ENCODE measurements around the gene ULBP1.
A peak's percentile ranks its signal among the peaks of the same experiment; 100 is the strongest.
"Not testable (repeated sequence)": the region's sequence is repeated elsewhere in the genome, so short reads cannot be mapped to it uniquely, and the experiment has no call there.

Gene ULBP1

DNA sequence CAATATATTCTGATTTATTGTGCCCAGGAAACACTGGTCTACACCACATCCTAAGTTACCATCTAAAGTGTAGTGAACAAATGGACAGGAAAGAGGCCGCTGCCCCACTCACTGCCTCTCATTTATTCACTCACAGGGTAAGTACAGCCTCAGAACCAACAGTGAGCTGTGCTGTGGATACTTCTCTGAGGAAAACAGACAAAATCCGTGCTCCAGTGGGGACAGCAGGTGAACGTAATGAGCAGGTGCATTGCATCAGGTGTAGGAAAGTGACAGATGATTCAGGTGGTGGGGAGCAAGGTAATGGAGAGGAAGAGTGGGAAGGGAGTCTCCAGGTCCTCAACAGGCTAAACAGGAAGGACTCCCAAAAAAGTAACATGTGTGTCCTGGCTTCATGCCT is 30.3 kb upstream of the ULBP1 start:
- DNase-seq, result no peak

DNA sequence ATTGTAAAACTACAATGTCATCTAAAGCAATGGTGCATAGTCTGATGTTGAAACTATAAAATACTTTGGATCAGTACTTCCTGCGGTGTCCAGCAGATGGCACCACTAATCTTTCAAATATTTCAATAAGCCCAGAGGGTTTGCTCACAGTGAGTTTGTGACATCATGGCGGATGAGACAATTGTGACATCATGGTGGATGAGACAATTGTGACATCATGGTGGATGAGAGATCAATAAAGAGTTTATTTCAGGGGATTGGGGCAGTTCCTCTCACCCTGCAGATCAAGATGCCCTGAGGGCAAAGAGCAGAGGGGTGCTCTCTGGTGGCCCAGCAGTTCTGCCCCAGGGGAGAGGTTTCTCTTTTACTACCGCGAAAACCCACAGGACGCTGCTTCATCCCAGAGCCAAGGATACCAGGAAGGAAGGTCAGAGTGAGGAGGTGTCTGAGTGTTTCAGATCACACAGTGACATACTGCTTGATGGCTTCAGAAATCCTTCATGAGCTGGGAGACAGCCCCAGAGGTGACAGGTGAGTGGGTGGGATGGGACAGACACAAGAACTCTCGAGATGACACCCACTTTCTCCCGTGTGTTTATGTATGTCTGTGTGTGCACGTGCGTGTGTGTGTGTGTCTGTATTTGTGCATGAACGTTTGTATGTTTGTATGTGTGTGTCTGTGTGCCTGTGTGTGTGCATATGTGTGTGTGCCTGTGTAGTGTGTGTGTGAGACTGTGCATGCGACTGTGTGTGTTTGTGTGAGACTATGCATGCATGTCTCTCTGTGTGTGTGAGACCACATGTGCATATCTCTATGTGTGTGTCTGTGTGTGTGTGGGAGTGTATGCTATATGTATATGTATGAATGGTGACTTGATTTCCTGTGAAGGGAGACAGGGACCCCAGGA is 29.2 kb upstream of the ULBP1 start:
- DNase-seq, result peak; percentile 63

DNA sequence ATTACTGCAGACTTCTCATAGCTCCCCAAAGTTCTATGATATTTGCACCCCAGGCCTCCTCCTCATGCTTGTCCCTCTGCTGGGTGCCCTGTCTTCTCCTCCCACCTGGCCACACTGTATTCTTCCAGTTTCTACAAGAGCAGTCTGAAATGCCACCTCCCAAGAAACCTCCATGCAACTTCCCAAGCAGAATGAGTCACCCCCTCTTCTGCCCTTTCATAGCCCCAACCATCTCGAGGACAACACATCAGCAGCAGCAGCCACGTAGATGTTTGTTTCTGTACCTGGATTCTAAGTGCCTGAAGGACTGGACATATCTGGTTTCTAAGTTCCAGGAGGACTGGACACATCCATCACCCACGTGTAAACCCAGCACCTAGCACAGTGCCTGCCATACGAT is 28.5 kb upstream of the ULBP1 start:
- DNase-seq, result peak; percentile 6

DNA sequence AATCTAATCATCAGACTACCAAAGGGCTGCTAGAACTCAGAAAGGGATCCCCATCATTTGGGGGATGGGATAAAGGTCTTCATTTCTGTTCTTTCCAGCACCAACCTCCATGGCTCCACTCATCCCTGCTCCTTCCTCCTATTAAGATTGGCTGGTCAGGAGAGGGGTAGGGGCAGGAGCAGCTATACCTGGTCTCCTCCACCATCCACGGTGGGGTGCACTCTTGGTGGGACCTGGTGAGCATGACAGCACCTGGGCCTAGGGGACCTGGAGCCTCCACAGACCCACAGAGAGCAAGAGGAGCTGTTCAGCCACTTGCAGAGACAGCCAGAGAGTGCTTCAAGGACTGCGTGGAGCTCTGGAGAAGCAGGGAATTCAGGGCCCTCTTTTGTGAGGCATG is 28.1 kb upstream of the ULBP1 start:
- DNase-seq, result peak; percentile 10

DNA sequence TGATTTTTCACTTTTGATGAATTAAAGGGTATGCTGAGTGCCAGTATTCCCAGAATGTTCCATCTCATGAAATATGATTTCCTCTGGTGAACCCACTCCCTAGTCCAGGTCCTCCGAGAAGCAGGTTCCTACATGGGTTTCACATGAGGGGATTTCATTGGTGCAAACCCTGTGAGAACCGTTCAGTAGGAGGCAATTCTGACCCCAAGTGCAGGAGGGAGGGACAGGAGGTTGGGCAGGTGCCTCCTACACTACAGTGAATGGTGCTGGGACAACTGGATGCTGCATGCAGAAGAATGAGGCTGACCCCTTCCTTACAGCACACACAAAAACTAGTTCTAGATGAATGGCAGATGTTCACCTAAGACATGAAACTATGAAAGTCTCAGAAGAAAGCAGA is 27.0 kb upstream of the ULBP1 start:
- DNase-seq, result no peak

DNA sequence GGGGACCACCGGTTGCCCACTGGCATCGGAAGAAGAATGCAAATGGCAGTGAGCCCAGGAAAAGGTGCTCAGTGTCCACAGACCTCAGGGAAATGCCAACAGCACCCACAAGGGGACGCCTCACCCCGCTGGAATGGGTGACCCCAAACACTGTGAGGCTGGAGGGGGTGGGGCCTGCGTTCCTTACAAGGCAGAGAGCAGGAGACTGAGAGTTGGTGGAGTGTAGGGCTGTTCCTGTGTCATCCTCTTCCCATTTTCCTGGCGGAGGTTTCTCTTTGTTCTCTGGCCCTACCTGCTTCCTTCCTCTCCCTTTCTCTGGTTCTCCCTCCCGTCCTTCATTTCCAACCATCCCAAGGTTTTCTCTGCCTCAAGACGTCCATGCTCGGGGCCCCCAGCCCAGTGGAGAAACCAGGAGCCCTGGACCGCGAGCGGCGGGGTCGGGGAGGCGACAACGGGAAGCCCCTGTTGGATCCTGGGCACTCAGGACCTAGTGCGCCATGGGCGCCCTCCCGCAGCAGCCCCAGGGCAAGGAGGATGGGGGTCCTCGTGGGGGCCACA is 25.7 kb upstream of the ULBP1 start:
- not testable (repeated sequence) for DNase-seq

DNA sequence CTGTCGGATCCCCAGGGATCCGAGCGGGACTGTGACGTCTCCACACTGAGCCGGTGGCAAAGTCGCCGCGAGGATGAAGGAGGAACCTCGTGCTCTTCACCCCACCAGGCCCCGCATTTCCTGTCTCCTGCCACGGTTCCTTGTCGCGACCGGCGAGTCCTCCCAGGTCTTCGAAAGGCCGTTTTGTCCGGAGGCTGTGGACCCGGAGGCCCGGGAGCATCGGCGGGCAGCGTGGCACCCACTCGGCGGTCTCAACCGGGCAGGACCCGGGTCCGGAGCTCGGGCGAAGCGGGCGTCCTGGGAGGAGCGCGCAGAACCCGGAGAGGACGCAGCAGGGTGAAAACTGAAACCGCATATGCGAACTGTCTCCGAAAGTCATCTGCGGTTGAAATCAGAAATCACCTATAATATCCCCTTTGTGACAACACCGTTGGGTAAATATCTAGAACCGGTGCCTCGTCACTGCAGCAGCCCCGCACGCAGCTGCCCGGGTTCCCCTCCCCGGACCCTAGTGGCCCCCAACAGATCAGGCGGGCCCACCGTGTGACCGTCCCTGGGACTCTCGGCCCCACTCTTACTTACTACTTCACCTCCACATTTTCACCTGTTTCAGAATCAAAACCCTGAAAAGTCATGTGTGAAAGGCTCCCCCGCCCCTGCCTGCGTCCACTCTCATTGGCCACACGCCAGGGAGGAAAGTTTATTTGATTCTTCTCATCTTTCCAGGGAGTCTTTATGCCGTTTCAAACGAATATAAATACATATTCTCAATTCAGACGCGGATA is 25.0 kb upstream of the ULBP1 start:
- peak; percentile 71 for DNase-seq

DNA sequence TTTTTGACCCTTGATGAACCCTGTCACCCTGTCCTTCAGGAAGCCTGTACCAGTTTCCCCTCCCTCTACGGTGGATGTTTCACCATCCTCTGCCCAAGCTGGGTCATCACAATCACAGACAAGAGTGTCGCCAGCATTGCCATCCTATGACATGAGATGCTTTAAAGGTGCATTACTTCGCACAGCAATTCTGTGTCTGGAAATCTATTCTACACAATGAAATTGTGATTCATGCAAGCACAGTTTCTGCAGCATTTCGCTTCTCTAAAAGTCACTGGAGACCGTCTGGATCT is 24.4 kb upstream of the ULBP1 start:
- no peak for DNase-seq

DNA sequence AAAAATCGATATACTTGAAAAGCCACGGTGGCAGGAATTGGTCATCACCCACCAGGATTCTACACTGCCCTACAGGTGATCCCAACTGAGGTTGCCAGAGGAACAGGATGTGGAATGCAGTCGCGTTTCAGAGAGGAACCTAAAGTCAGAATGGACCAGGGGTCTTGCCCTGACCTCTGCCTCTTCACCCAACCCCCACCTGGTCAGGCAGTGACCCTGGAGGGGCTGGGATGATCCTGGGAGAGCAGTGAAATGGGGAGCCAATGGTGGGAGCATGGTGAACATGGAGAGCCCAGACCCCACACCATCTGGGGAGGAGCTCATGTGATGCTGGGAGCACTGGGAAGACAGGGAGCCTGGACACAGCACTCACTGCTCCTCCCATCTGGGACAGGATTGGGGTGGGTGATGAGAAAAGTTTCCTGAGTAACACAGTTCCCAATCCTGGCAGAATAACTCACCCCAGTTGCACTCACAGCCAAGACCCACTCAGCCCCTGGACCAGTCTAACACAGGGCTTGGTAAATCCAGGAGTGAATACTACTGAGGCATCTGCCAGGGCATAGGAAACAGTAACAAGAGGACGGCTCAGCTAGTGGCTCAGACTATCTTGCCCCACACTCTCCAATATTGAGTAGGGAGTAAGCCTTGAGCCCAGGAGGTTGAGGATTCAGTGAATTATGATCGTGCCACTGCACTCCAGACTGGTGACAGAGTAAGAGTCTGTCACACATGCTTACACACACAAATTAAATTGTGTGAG is 23.7 kb upstream of the ULBP1 start:
- no peak for DNase-seq

DNA sequence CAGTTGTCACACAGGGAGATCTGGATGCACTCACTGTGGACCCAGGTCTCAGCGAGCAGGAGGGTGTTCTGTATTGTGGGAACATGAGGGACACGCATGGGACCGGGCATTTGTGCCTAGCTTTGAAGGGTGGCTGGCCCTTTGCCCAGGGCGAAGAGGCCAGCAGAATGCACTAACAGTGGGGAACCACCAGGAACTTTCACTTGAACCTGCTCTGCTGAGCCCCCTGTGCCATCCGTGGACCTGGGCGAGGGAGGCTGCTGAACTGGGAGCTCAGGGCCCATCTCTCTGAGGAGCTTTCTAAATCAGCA is 23.1 kb upstream of the ULBP1 start:
- no peak for DNase-seq

DNA sequence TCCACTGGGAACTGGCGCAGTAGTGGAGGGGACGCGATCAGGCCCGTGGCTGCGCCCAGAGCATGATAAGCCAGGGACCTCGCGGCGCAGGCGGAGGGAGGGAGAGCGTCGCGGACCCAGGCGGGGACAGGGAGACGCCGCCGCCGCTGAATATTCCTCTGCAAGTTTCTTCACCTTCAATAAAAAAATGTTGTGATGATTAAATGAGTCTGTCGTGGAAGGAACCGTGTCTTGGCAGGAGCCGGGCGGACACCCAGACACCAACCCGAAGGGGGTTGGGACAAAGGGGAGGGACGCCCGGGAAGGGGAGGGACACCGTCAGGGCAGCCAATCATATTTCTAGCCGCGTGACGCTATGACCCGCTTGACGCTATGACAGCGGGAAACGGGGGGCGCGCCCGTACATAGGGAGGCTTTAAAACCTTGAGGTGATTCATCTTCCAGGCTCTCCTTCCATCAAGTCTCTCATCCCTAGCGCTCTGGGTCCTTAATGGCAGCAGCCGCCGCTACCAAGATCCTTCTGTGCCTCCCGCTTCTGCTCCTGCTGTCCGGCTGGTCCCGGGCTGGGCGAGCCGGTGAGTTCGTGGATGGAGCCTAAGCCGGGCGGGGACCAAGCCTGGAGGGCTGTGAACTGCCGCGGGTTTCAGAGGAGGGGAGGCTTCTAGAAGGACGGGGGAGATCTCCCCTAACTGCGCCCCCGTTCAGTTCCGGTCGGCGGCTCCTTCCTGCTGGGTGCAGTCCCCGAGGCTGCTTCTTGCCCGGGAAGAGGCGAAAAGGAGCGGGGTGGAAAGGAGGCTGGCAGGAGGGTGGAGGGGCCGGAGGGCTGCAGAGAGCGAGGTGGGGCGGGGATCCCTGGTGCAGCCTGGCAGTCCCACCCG is 21.9 kb upstream of the ULBP1 start, which contains the start of gene ULBP2:
Gene ULBP2, plus strand, starts transcription at position 432 of the 878 bp plus-strand sequence. Its CDS starts 59 bp downstream, at position 491.
- DNase-seq, result peak; percentile 95

DNA sequence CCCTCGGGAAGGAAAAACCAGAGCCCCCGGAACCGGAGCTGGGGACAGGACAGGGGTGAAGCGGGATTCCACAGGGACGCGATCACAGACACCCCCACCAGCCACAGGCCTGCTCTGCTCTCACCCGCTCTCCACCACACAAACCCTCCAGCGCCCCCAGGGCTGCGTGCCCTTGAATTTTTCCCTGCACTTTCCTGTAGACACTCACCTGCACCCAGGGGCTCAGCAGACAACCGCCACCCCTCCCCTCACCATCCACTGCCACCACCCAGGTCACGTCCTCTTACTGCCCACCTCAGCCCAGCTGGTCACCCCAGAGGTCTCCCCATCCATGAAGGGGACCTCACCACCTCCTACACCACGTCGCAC is 21.3 kb upstream of the ULBP1 start:
- DNase-seq, result no peak

DNA sequence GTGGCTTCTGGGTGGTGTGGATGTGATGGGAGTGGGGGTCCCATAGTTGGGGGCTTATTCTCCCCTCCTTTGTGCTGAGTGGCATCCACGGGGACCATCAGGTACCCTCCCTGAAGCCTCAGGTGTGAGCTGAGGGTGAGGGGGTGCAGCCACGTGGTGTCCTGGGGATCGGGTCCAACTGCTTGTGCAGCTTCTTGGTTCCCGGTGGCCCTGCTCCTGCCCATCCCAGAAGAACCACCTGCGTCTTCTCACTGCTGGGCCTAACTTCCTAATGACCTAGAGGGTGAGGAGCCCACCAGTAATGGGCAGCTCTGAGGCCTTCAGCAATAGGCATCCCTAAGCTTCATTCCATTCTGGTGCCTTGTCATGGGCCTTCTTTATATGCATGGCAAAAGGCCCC is 20.4 kb upstream of the ULBP1 start:
- DNase-seq, result not testable (repeated sequence)

DNA sequence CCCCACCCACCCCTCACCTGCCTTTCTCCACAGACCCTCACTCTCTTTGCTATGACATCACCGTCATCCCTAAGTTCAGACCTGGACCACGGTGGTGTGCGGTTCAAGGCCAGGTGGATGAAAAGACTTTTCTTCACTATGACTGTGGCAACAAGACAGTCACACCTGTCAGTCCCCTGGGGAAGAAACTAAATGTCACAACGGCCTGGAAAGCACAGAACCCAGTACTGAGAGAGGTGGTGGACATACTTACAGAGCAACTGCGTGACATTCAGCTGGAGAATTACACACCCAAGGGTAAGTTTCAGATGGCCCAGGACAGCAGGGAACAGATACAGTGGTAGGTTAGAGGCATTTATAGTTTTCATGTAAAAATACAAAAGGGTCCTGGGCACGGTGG is 18.5 kb upstream of the ULBP1 start:
- not testable (repeated sequence) for DNase-seq

DNA sequence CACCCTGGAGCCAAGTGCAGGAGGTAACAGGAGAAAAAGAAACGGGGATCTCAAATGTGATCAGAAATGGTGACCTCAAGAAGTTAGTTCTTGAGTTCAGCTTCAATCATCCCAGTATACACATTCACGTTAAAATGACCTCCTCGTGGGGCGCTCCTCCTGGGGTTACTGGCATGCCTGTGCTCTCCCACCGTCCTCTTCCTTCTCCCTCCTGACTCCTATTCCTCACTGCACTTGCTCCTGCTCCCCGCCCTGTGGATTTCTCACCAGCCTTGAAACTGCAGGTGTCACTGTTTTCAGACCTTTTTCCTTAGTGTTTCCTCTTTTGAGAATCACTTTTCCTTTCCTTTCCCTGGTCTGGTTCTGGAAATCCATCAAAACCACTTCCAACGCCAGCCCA is 17.1 kb upstream of the ULBP1 start:
- DNase-seq, result not testable (repeated sequence)

DNA sequence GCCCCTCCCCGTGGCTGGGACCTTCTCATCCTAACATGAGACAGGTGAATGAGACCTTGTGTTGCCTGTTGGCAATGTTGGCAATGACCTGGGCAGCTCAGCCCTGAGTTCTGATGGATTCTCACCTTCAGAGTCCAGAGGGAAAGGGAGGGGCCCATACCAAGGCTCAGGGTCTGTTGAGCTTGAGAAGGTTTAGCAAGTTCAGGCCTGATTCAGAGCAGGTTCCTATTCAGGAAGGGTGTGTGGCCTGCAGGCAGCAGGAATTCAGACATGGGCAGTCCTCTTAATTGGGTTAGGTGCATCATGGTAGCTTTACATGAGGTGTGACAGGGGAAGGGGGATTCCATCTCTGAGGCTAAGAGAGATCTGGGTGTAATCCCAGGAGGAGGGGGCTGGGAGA is 16.2 kb upstream of the ULBP1 start:
- not testable (repeated sequence) for DNase-seq

DNA sequence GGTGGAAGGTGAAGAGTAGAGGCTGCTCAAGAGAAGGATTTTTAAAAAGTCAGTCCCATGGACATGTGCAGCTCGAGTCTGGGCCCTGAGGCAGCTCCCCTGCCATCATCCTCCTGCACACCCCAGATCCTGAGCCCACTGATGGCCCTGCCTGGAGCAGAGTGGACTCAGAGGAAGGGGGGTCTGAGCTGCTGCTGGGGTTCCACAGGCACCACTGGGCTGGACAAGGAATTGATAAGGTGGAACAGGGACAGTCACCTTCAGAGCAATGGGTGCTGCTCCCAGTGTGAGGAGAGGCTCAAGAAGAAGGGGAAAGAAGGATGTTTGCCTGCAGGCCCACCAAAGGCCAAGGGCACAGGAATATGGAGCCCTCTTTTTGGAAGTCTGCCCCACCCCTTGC is 15.7 kb upstream of the ULBP1 start:
- DNase-seq, result no peak

DNA sequence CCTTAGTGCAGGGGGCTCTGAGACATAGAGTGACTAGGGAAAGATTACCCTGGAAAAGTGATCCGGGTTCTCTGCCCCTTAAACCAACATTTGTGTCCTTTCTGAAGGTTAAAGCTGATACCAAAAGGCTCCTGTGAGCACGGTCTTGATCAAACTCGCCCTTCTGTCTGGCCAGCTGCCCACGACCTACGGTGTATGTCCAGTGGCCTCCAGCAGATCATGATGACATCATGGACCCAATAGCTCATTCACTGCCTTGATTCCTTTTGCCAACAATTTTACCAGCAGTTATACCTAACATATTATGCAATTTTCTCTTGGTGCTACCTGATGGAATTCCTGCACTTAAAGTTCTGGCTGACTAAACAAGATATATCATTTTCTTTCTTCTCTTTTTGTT is 15.1 kb upstream of the ULBP1 start:
- no peak for DNase-seq

DNA sequence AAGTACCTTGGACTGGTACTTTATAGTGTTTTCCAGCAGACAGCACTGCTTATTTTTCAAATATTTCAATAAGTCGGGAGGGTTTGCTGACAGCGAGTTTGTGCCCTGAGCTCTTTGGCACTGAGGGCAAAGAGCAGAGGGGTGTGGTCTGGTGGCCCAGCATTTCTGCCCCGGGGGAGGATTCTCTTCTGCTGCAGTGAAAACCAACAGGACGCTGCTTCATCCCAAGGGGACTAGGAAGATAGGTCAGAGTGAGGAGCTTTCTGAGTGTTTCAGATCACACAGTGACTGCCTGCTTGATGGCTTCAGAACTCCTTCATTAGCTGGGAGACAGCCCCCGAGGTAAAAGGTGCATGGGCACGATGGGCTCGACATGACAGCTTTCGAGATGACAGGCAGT is 13.3 kb upstream of the ULBP1 start:
- no peak for DNase-seq

DNA sequence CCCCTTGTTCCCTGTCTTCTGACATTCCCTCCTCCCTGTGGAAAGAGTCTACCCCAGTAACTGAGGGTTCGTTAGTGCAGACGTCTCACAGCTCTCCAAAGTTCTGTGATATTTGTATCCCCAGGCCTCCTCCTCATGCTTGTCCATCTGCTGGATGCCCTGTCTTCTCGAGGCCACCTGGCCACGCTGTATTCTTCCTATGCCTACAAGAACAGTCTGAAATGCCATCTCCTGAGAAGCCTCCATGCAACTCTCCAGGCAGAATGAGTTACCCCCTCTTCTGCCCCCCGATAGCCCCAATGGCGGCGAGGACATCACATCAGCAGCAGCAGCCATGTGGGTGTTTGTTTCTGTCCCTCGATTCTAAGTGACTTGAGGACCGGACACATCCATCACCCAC is 12.6 kb upstream of the ULBP1 start:
- no peak for DNase-seq

DNA sequence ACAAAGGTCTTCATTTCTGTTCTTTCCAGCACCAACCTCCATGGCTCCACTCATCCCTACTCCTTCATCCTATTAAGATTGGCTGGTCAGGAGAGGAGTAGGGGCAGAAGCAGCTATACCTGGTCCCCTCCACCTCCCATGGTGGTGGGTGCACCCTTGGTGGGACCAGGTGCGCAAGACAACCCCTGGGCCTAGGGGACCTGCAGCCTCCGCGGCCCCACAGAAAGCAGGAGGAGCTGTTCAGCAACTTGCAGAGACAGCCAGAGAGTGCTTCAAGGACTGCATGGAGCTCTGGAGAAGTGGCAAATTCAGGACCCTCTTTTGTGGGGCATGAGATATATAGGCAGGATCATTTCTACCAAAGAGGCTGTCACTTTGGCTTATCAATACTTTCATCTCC is 12.1 kb upstream of the ULBP1 start:
- DNase-seq, result no peak

DNA sequence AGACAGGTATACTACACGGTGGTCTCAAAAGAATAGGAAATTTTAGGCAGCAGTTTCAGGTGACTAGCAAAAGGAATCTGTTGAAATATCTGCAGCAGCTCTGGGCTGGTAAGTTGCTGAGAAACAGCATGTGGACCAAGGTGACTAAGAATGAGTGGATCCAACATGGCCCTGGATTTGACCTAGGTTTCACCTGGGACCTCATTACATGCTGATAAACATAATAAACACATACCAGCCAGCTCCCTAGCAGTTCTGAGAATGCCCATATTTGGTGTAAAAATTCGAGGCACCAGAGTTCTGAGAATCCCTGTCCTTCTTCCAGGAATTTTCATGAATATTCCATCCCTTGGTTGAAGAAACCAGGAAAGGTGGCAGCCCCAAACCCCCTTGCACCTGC is 10.4 kb upstream of the ULBP1 start:
- DNase-seq, result not testable (repeated sequence)

Data from CD4-positive, alpha-beta T cell treated with Interleukin-15 for 1 hour (primary cell).